GM19351 (cell line): ENCODE results near the gene ERC2.

Source experiments
- ATAC-seq: cut with Tn5 transposase; IDR thresholded peaks from one replicate; pipeline ENCODE4 v1.9.1; 2021; ENCODE audit warnings: mild to moderate bottlenecking, moderate library complexity; ENCODE audit not compliant: unreplicated experiment

ERC2 gene

DNA sequence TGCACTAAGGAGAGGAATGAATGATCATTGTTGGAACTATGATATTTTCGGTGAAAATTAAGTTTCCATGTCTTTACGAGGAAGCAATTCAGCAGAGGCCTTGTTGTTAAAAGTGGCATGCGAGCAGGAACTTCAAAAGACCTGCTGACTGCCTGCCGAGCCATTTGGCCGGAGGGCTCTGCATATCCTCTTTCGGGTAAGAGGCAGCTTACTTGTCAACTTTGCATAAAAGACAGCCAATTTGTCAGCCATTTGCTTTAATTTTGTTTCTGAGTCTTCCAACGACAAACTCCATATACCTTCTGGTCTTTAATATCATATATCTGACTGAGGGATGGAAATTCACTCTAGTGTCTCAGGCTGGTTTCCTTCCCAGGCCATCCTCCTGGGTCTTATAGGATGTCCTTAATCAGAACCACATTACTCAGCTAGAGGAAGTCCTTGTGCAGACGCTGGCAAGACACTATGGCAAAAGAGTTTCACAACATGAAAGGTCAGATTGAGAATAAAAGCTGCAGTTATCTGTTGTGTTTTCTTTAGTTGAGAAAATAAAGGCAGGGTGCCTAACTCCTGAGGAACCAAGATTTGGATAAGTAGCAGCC lies 852.5 kb downstream of the ERC2 start:
- ATAC-seq: no peak

DNA sequence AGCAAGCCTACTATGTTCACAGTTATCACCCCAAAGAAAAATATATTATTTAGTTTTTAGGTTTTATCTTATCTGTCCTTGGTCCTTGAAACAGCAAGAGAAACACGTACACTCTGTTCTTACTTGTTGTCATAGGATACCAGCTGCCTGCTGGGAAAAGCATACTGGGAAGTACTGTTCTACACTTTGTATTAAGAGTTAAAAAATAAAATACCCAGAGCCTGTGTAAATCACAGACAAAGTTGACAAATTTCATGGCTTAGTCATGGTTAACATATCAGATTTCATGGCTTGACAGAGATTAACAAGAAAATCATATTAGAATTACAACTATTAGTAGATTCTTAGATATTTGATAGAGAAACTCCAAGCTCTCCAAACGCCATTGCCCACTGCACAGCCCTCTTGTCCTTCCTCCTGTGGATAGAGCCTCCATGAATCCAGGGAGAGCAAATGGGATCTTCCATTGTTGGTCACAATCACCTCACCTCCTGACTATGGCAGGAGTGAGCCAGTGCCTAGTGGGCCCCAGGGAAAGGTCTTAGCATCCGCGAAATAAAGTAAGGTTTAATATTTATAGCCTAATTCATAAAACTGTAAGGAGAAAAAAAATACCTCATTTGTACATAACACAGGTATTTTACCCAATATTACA lies 853.1 kb downstream of the ERC2 start:
- no peak for ATAC-seq

DNA sequence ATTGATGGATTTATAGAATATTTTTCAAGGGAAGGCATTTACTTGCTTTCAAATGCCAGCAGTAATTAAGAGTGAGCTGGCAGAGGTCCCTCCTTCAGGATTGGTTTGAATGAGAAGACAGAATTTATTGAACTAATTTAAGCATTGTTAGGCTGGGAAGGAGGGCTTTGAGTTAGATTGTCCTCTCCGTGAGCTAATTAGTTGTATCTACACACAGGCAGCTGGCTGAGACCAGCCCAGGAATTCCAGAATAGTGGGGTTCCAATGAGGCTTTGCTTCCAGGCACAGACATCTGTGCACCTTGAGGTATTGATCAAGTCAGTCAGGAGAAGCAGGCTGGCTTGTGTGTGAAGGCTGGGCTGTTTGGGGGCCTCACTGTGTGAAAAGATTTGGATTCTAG lies 857.1 kb downstream of the ERC2 start:
- ATAC-seq: no peak

DNA sequence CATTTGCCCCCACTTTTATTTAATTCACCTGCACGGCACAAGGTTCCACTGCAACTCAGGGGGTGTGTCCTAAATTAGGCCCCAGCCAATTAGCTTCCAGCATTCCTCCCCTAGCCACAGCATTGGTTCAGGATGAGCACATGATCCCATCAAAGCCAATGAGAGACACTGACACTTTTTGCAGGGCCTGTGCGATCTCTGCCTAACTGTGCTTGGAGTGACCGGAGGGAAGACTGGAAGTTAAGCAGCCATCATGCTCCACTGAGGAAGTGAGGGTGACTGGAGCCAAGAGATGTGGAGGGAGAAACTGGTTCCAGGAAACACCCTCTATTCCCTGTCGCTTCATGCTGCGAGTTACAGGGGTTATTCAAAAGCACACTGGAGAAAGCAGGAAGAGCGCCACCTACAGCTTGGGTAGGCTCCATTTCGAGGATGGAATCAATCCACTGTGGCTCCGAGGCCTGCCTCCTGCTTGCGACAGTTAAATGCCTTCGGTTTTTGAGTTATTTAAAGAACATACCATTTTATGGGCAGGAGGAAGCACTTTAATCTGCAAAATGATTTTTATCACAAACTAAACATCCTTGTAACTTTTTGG lies 858.9 kb downstream of the ERC2 start:
- no peak for ATAC-seq

DNA sequence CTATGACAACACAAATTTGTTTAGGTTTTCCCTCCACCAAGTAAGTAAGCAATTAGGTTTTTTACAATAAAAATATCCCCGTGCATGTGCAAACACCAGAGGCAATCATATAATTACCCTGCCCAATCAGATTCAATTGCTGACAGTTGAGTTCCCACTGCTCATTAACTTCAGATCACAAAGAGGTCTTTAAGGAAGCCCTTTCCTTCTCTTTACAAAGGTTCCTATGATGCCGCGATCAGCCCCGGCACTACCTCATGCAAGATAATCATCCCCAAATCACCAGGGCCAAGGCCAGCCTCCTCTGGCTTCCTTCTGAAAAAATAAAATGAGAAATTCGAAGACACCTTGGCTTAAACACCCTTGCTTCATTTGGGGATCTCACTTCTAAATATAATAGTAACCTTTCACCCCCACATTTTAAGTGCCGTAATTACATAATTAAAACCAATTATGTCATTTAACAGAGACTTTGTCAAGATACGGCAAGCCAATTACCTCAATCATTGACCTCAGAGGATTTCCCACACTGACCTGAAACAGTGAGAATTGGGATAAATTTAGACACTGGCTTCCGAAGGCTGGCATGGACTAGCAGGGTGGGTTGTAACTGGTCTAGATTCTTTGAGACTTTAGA lies 859.8 kb downstream of the ERC2 start:
- peak; percentile 3 for ATAC-seq

DNA sequence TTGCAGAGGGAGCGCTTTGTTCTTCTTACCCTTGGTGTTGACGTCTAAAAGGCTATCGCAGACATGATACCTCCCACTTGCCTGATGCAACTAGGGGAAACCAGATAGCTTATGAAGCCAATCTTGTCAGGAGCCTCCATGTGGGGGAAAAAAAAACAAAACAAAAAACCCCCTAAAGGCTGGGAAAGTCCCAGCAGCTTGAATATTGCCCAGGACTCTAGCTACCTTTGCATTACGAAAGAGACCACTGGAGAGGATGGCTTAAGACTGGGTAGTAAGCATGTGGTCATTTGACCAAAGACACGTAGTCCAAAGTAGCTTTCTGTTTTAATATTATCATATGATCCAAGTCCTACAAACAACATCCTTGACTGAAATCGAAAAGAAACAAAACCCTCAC lies 860.4 kb downstream of the ERC2 start:
- ATAC-seq: peak; percentile 89

DNA sequence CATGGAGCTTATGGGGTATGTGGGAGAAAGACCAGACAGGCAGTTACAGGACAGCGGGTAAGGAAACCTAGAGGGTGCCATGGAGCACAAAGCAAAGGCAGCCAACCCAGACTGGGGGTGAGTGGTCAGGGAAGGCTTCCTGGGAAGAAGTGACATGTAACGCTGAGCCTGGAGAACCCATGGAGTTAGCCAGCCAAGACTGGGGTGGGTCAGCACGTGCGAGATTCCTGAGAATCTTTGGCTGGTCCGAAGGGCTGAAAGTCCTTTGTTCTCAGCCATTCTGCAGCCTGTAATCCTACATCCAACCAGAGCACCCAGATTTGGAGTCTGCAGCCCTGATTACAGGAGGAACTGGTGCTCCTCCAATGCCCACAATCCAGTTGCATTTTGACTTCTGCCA lies 861.1 kb downstream of the ERC2 start:
- ATAC-seq: no peak

DNA sequence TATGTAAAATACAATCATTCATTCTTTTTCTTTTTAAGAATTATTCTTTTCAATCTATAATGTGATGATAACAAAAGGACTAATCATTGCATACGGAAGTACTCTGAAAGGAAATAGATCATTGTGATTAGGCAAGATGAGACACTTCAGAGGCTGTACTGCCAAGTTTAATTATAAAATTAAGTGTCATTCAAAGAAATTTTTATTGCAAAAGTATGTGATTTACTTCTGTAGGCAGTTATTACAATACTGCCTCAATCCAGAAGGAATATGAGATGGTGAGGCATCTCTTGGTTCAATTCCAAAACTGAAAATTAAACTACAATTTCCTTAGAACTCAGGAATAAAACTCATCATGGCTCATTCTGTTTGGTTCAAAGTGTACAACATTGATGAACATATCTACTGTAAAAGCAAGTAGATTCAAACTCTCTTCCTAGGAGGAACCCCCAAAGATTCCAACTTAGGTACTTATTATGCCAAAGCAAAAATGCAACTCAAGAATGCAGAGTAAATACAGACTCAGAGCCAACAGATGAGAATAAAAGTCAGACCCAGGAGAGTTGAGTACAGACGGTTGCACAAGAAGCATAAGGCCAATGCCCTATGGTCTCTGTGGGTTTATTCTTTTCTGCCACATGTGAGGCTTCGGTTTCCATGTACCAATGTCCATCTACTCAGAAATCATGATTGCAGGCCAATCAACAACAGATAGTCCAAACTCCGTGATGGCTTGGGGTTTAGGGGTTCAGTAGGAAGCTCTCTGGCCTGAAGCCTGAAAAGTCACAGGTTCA lies 862.6 kb downstream of the ERC2 start:
- ATAC-seq: no peak

DNA sequence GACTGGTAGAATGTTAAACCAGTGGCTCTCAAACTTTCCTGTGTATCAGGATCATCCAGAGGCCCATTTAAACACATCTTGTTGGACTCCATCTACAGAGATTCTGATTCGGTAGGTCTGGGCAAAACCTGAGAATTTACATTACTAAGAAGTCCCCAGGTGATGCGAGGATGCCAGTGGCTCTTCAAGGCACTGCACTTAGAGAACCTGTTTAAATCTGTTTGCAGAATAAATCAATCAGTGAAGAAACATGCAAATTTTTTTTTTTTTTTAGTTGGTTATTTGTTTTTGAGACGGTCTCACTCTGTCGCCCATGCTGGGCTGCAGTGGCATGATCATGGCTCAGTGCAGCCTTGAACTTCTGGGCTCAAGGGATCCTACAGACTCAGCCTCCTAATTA lies 863.4 kb downstream of the ERC2 start:
- no peak for ATAC-seq

DNA sequence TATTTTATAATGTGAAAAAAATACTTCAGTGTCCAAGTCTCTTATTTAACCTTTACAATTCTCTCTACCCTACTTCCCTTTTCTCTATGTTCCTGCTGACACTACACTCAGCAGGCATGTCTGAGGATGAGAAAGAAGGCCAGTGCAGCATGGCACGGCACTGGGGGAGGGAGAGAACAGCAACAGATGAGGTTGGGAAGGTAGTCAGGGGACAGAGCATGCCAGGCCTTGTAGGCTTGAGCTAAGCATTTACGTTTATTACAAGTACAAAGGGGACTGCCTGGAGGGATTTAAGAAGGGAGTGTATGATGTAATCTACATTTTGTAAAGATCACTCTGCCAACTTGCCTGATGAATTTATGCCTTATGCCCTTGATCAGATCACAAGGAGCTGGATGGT lies 863.9 kb downstream of the ERC2 start:
- ATAC-seq: no peak

DNA sequence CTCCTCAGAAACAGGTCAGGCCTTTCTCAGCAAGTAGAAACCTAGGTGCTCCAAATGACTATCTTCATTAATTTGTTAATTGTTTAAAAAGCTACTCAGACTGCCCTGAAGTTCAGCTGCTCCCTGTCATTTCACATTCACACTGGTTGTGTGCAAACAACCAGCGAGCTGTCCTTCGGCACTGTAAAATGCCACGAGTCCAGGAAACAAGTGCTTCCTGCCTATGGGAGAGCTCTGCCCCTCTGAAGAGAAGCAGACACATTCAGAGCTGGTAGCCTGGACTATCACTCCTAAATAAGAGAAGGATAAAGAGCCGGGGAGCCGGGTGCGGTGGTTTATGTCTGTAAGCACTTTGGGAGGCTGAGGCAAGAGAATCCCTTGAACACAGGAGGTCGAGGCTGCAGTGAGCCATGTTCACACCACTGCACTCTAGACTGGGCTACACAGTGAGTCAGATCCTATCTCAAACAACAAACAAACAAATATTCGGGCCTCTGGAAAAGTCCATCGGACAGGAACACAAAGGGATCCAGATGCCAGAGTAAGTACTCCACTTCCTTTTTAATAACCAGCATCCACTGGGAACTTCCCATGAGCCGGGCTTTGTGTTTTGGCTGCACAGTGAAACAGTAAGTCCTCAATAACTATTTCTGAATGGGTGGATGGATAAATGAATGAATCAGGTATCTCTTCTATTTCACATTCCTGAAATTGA lies 866.7 kb downstream of the ERC2 start:
- ATAC-seq: no peak

DNA sequence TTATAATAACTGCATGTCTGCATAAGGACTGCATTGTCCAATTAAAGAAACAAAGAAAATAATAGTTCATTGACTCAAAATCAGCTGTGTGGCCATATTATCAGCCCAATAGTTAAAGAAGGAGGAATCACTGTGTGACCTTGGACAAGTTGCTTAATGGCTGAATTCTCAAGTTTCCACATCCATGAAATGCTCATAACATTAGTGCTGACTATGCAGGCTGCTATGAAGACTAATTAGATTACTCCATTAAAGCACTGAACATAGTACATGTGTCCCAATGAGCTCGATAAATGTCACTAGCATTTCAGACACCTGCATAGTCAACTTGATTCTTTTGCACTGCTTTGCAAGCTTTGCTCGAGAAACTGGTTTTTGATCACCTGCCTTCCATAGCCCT lies 870.0 kb downstream of the ERC2 start:
- no peak for ATAC-seq

DNA sequence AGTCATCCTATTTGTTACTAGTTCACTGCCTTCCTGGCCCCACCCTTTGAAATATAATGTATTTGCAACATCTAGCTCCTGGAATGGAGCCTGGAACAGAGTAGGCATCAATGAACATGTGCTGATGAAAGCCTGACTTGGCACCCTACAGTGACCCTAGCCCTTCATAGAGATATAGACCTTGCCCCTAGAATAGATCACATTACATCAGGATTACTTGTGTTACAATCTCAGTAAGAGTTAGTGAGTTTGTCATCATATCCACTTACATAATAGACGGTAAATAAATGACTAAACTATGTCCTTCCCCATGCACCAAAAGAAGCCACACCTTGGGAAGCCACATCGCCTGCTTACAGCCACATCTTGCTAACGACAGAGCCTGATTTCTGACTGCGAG lies 870.6 kb downstream of the ERC2 start:
- ATAC-seq: no peak

DNA sequence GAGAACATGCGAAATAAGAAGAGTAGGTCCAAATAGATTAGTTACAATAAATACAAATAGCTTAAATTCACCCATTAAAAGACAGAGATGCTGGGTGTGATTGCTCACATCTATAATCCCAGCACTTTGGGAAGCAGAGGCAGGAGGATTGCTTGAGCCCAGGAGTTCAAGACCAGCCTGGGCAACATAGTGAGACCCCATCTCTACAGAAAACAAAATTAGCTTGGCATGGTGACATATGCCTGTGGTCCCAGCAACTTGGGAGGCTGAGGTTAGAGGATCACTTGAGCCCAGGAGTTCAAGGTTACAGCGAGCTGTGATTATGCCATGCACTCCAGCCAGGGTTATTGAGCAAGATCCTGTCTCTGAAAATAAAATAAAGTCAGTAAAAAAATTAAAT lies 872.1 kb downstream of the ERC2 start:
- ATAC-seq: no peak

DNA sequence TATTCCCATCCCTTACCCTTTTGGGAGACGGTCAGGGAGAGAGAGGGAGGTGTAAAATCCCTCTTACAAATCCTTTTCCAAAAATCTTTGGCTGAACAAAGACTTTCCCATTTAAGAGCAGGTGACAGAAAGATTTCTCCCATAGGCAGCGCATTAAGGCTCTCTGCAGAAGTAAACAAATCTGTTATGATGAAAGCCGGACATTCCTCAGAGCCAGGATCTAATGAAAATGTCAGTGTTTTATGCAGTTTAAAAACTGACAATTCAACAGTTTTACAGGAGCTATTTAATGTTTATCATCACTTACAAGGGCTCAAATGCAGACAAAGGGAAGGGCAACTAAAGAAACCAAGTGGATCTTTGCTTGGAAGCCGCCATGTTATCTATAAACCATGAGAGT lies 872.8 kb downstream of the ERC2 start:
- no peak for ATAC-seq

DNA sequence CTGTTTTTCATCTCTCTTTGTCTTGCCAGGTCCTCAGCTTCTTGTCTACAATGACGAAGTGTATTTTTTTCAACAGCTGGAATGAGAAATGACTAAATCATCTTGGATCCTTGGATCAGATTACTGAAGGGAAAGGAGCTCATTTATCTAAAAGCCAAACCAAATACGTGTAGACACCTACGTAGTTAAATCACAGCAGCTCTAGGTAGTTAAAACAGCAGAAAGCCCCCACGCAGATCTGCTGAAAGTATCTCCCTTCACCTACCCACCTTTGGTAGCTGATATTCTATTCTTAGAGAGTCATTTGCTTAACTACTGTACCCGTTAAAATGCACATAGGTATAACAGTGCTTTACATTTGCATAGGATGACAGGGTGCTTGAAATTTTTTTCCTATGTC lies 875.7 kb downstream of the ERC2 start:
- peak; percentile 37 for ATAC-seq

DNA sequence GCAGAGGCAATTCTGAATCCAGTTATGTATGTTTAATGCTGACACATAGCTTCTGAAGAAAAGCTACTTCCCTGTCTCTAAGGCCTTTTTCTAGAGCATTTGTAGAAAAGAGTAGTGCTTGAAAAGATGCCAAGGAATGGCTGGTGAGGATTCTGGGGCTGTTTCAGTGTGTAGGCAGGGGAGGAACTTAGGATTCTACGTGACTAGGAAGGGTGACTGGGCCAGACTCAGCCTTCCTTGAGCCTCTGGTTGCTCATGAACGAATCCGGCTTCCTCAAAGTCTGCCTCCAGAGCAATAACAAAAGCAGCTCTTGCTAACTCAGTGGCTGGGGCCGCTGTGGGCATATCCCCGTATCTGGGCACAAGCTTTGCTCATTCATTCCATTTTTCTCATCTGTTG lies 876.4 kb downstream of the ERC2 start:
- ATAC-seq: no peak

DNA sequence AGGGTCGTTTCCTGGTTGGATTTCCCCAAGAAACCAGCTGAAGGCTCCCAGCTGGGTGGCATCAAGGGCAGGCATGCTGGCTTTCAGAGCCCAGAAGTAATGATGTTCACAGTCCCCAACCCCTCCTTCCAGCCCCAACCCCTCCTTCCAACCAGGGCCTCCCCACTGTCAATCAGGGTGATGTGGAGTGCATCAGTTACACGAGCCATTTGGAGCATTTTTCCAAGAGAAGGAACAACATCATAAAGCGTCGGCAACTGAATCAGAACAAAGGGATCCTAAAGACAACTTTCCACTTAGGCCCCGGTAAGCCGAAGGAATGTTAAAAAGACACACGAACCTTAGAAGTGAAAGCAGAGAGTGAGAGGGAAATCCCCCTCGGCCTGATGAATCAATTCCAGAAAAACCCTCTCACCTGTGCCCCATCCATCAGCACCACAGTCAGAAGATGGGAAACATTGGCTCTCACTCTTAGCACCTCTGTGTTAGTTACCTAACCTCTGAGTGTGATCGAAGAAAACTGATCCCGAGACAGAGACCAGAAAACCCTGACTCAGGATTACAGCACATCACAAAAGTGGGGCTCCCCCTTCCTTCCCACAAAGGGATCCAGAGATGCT lies 880.0 kb downstream of the ERC2 start:
- ATAC-seq: peak; percentile 56

DNA sequence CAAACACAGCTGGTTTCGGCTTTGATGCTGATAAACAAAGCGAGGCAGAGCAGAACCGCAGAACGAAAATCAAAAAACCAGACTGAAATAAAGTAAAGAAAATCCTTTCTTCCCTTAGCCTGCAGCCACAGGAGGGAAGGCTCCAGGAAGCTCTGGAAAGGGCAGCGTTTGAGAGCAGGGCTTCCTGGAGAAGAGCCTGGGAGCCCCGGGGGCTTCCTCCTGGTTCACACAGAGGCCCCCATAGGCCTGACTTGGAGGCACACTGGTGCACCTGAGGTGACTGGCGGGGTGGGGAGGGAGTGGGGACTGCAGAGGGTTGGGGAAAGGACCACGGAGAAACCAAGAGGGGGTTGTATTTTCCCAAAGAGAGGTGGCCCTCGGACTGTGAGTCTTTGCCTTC lies 882.4 kb downstream of the ERC2 start:
- no peak for ATAC-seq

DNA sequence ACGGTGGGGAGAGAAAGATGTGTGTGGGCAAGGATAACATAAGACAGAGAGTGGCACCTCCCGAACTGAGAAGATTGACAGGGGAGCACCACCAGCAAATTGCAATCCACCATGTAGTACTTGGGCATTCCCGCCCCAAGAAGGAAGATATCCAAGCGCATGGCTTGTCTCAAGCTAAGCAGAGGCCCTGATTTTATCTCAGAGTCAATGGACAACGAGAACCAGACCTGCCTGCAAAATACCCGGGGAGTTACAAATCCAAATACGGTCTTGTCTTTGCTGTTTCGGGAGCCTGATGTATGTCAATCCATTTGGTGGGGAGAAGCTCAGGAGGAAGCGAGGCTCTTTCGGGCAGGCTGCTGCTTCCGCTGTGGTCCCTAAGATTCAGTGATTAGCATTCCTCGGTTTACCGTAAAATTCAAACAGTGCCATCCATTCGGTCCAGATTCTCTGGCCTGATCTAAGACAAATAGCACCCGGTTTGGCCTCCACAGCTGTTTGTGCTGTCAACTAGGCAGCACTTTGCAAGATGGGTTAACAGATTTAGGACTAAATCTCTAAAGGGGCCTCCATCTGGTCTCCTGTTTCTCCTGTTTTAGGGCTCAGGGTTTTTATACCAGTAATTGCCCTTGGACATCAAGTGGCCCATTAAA lies 883.4 kb downstream of the ERC2 start:
- no peak for ATAC-seq
